ENCODE data around the gene ADAM22.

DNA sequence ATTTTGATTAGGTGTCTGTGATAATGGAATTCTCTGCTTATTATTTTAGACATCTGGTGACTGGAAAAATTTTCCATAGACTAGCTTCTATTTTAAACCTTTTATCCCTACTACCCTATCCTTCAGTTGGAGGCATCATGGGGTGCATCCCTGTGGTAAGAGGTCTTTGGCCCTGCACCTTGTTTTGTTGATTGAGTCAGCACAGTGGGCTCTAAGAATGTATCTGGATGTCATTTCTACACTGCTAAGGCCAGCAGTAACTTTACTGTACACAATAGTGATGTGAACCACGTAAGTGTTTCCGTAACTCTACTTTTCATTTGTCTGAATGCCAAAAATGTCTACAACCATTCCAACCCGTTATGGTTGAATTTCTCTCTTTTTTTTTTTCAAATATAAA lies 75.6 kb downstream of the ADAM22 start:
- no peak for TF ChIP-seq POLR2A (IDR thresholded peaks at IDR 0.05)
- TF ChIP-seq, protein P1, sequence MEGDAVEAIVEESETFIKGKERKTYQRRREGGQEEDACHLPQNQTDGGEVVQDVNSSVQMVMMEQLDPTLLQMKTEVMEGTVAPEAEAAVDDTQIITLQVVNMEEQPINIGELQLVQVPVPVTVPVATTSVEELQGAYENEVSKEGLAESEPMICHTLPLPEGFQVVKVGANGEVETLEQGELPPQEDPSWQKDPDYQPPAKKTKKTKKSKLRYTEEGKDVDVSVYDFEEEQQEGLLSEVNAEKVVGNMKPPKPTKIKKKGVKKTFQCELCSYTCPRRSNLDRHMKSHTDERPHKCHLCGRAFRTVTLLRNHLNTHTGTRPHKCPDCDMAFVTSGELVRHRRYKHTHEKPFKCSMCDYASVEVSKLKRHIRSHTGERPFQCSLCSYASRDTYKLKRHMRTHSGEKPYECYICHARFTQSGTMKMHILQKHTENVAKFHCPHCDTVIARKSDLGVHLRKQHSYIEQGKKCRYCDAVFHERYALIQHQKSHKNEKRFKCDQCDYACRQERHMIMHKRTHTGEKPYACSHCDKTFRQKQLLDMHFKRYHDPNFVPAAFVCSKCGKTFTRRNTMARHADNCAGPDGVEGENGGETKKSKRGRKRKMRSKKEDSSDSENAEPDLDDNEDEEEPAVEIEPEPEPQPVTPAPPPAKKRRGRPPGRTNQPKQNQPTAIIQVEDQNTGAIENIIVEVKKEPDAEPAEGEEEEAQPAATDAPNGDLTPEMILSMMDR (IDR thresholded peaks at IDR 0.05) = no peak
